ENCODE data around the gene KRT25. TPM values are rescaled to one million over a fixed set of nuclear protein-coding genes. Genes with fewer than 3 reads are reported as not detected.
A peak's percentile ranks its signal among the peaks of the same experiment; 100 is the strongest.

The KRT25 gene
- total RNA-seq, 4 donors from 2014 or later: not detected

GRCh38 chr17:40720899-40721298 lies 34.2 kb downstream of the KRT25 start:
- TF ChIP-seq POLR2A (IDR thresholded peaks at IDR 0.05): no peak
- TF ChIP-seq CTCF (IDR thresholded peaks at IDR 0.05 in 4 of 5, conservative IDR thresholded peaks at IDR 0.05 in 1 of 5): no peak
- DNase-seq (no peak), ATAC-seq (no peak)
- in situ Hi-C loops (cut with MboI; ENCODE audit: low sequenced_read_pairs in 4 of 4) (no loop called here), intact Hi-C loops (cut with DNase I; ENCODE audit: low total_unique reads) (no loop called here)
- Histone ChIP-seq H3K4me3 (no peak overlapping the region), H3K9me3 (no peaks in the 10 kb centered on the region), H3K36me3 (no peaks in the 10 kb centered on the region), H3K27ac (no peak overlapping the region), H3K27me3 (peaks cover 0 to 4% (median 0%) of the 10 kb centered on the region in 3 donors), H3K4me1 (no peaks in the 10 kb centered on the region)

- no peak for DNase-seq
- TF ChIP-seq POLR2A (IDR thresholded peaks at IDR 0.05): no peak
- TF ChIP-seq CTCF (IDR thresholded peaks at IDR 0.05 in 4 of 5, conservative IDR thresholded peaks at IDR 0.05 in 1 of 5): no peak
- no peak for ATAC-seq
- Histone ChIP-seq H3K4me1 (no peaks in the 10 kb centered on the region), H3K4me3 (no peak overlapping the region), H3K27ac (no peak overlapping the region), H3K9me3 (no peaks in the 10 kb centered on the region), H3K36me3 (no peaks in the 10 kb centered on the region), H3K27me3 (peaks cover 0 to 4% (median 0%) of the 10 kb centered on the region in 3 donors)
- intact Hi-C loops (cut with DNase I; ENCODE audit: low total_unique reads) (no loop called here), in situ Hi-C loops (cut with MboI; ENCODE audit: low sequenced_read_pairs in 4 of 4) (no loop called here)
These were observed 36.2 kb downstream of the KRT25 start for GRCh38 chr17:40718930-40719329.

- in situ Hi-C loops (cut with MboI; ENCODE audit: low sequenced_read_pairs in 4 of 4): no loop called here
- no peaks in the 10 kb centered on the region for H3K4me1 ChIP-seq
- H3K9me3 ChIP-seq: no peaks in the 10 kb centered on the region
- TF ChIP-seq CTCF (IDR thresholded peaks at IDR 0.05 in 4 of 5, conservative IDR thresholded peaks at IDR 0.05 in 1 of 5) (no peak), POLR2A (IDR thresholded peaks at IDR 0.05) (no peak)
- H3K27ac ChIP-seq: no peak overlapping the region
- H3K36me3 ChIP-seq: no peaks in the 10 kb centered on the region
- intact Hi-C loops (cut with DNase I; ENCODE audit: low total_unique reads): no loop called here
- no peak overlapping the region for H3K4me3 ChIP-seq
- peaks cover 0 to 4% (median 0%) of the 10 kb centered on the region in 3 donors for H3K27me3 ChIP-seq
- DNase-seq: no peak
- no peak for ATAC-seq
These were observed 37.4 kb downstream of the KRT25 start for GRCh38 chr17:40717776-40718175.

- Histone ChIP-seq H3K4me1 (no peaks in the 10 kb centered on the region), H3K9me3 (no peaks in the 10 kb centered on the region), H3K4me3 (no peak overlapping the region), H3K27me3 (peaks cover 0 to 4% (median 0%) of the 10 kb centered on the region in 3 donors), H3K27ac (no peak overlapping the region), H3K36me3 (no peaks in the 10 kb centered on the region)
- ATAC-seq: no peak
- TF ChIP-seq CTCF (IDR thresholded peaks at IDR 0.05 in 4 of 5, conservative IDR thresholded peaks at IDR 0.05 in 1 of 5): no peak
- no peak for TF ChIP-seq POLR2A (IDR thresholded peaks at IDR 0.05)
- in situ Hi-C loops (cut with MboI; ENCODE audit: low sequenced_read_pairs in 4 of 4) (no loop called here), intact Hi-C loops (cut with DNase I; ENCODE audit: low total_unique reads) (no loop called here)
- DNase-seq: no peak
These were observed 40.7 kb downstream of the KRT25 start for GRCh38 chr17:40714473-40714872.

GRCh38 chr17:40707745-40708144 lies 47.4 kb downstream of the KRT25 start:
- TF ChIP-seq POLR2A (IDR thresholded peaks at IDR 0.05) (no peak), CTCF (IDR thresholded peaks at IDR 0.05 in 4 of 5, conservative IDR thresholded peaks at IDR 0.05 in 1 of 5) (no peak)
- no peaks in the 10 kb centered on the region for H3K36me3 ChIP-seq
- peak overlapping the region; percentile 10 to 47 (median 32) for H3K27ac ChIP-seq
- no peaks in the 10 kb centered on the region for H3K9me3 ChIP-seq
- no peak overlapping the region for H3K4me3 ChIP-seq
- in situ Hi-C loops (cut with MboI; ENCODE audit: low sequenced_read_pairs in 4 of 4) (no loop called here), intact Hi-C loops (cut with DNase I; ENCODE audit: low total_unique reads) (no loop called here)
- H3K27me3 ChIP-seq: peaks cover 0 to 6% (median 3%) of the 10 kb centered on the region in 3 donors
- DNase-seq: peak; percentile 6 to 25
- ATAC-seq: peak in 1 of 2 donors; percentile 61
- no peaks in the 10 kb centered on the region for H3K4me1 ChIP-seq

All from gastrocnemius medialis (tissue), 4 donors.